Tibial nerve (tissue), 4 donors: ENCODE results near the gene IGFBP6. TPM values are rescaled to one million over a fixed set of nuclear protein-coding genes. Genes with fewer than 3 reads are reported as not detected.
A peak's percentile ranks its signal among the peaks of the same experiment; 100 is the strongest.

Experiments
- DNase-seq, 2 donors: peaks; one replicate each; pipeline ENCODE4 v3.0.0-alpha.2; 2019; ENCODE audit warnings: low spot score in 2 of 2
- H3K27ac ChIP-seq, 4 donors: fragments of 200-600 bp; sonication (generic) in 3 of 4; one replicate each; pipeline ENCODE4 v1.5.1; 2017 to 2019; ENCODE audit warnings: mild to moderate bottlenecking in 1 of 4
- H3K27me3 ChIP-seq, 2 donors: fragments of 200-600 bp; sonication (generic) in 1 of 2; one replicate each; pipeline versions ENCODE4 v1.5.1 to v1.6.0; 2017 to 2019
- H3K36me3 ChIP-seq, 3 donors: fragments of 200-600 bp; sonication (generic); one replicate each; pipeline ENCODE4 v1.5.1; 2018 to 2019
- H3K4me1 ChIP-seq, 4 donors: fragments of 200-600 bp; sonication (generic) in 3 of 4; one replicate each; pipeline ENCODE4 v1.5.1; 2017 to 2019
- H3K4me3 ChIP-seq, 4 donors: fragments of 200-600 bp; sonication (generic) in 3 of 4; one replicate each; pipeline ENCODE4 v1.5.1; 2017 to 2019; ENCODE audit warnings: mild to moderate bottlenecking in 1 of 4, moderate library complexity in 1 of 4
- H3K9me3 ChIP-seq, 4 donors: fragments of 200-600 bp; sonication (generic) in 3 of 4; one replicate each; pipeline ENCODE4 v1.5.1; 2017 to 2019
- EP300 ChIP-seq, 2 donors: sonication (generic); formaldehyde crosslinking; IDR thresholded peaks; one replicate each; pipeline ENCODE4 v1.6.1; 2017; ENCODE audit warnings: antibody characterized with exemption in 2 of 2, mild to moderate bottlenecking in 1 of 2
- POLR2A ChIP-seq, 2 donors: fragments of 450-650 bp; IDR thresholded peaks; one replicate each; pipeline ENCODE4 v1.6.1; 2017; ENCODE audit warnings: antibody characterized with exemption in 2 of 2, mild to moderate bottlenecking in 2 of 2, moderate library complexity in 2 of 2
- WGBS, 2 donors: methylation state at CpG; one replicate each; pipeline ENCODE4 v1.1.5; 2018; 5-methylcytosine and 5-hydroxymethylcytosine counted together
- total RNA-seq, 4 donors: library from RNA; depleted of rRNA; stranded (reverse); fragments of >200 nt; gene quantifications; one replicate each; pipeline ENCODE4 v1.1.0, GENCODE V29; 2016
- TF ChIP-seq, protein P1 (sequence below), 5 experiments: fragments of 200-600 bp in 3 of 5; fragments of 450-650 bp in 2 of 5; sonication (generic) in 3 of 5; IDR thresholded peaks; one replicate each; pipeline ENCODE4 v1.5.1; 2016 to 2019; ENCODE audit warnings: antibody characterized with exemption in 5 of 5, mild to moderate bottlenecking in 3 of 5, moderate library complexity in 2 of 5

IGFBP6 gene
- total RNA-seq: 1,000 to 10,000 TPM; 1,043 to 8,473 (median 5,787) TPM

DNA sequence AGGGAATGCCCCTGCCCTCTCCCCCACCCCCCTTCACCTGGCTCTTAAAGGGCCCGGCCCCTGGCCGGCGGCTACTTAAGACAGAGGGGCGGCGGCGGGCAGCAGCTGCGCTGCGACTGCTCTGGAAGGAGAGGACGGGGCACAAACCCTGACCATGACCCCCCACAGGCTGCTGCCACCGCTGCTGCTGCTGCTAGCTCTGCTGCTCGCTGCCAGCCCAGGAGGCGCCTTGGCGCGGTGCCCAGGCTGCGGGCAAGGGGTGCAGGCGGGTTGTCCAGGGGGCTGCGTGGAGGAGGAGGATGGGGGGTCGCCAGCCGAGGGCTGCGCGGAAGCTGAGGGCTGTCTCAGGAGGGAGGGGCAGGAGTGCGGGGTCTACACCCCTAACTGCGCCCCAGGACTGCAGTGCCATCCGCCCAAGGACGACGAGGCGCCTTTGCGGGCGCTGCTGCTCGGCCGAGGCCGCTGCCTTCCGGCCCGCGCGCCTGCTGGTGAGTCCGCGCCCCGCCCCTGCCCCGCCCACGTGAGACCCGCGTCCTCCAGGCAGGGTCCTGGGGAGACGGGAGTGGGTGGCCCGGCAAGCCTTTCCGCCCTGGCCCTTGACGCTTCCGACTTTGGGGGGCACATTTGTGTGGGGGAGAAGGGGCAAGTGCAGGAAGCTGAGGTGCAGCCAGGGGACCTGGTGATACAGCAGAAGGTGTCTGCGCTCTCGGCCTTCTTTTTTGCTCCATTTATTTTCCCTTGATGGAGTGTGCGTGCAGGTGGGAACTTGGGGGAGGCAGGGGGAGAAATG, at the start of gene IGFBP6:
TSS of gene IGFBP6 (plus strand) at position 104 of the 790 bp plus-strand sequence. CDS start at position 155, 51 bp downstream.
- H3K27me3 ChIP-seq: no peaks in the 10 kb centered on the region
- TF ChIP-seq POLR2A (IDR thresholded peaks at IDR 0.05): peak in 1 of 2 donors; percentile 52
- TF ChIP-seq, protein P1, sequence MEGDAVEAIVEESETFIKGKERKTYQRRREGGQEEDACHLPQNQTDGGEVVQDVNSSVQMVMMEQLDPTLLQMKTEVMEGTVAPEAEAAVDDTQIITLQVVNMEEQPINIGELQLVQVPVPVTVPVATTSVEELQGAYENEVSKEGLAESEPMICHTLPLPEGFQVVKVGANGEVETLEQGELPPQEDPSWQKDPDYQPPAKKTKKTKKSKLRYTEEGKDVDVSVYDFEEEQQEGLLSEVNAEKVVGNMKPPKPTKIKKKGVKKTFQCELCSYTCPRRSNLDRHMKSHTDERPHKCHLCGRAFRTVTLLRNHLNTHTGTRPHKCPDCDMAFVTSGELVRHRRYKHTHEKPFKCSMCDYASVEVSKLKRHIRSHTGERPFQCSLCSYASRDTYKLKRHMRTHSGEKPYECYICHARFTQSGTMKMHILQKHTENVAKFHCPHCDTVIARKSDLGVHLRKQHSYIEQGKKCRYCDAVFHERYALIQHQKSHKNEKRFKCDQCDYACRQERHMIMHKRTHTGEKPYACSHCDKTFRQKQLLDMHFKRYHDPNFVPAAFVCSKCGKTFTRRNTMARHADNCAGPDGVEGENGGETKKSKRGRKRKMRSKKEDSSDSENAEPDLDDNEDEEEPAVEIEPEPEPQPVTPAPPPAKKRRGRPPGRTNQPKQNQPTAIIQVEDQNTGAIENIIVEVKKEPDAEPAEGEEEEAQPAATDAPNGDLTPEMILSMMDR (IDR thresholded peaks at IDR 0.05): peak in 2 of 5 experiments; percentile 50 to 57
- TF ChIP-seq EP300 (IDR thresholded peaks at IDR 0.05): no peak
- 2% methylated on average over 27 to 29 of the region's 51 CpGs for WGBS, 2 donors
- peak within 1 kb of the TSS; percentile 43 to 85 (median 57) for H3K4me3 ChIP-seq
- H3K9me3 ChIP-seq: no peaks in the 10 kb centered on the region
- peaks cover 0 to 24% (median 0%) of the 10 kb centered on the region in 3 donors for H3K36me3 ChIP-seq
- DNase-seq: peak; percentile 58 to 61
- H3K27ac ChIP-seq: peak within 1 kb of the TSS; percentile 49 to 94 (median 87)
- H3K4me1 ChIP-seq: peaks cover 0 to 81% (median 32%) of the 10 kb centered on the region in 4 donors

GRCh38 chr12:53048033-53048779, 49.3 kb upstream of the IGFBP6 start:
- Histone ChIP-seq H3K4me1 (peaks cover 0 to 79% (median 61%) of the 10 kb centered on the region in 4 donors), H3K36me3 (peaks cover 0 to 9% (median 0%) of the 10 kb centered on the region in 3 donors), H3K27ac (peak overlapping the region; percentile 94 to 100 (median 97)), H3K4me3 (peak overlapping the region; percentile 54 to 89 (median 70)), H3K9me3 (no peaks in the 10 kb centered on the region), H3K27me3 (no peaks in the 10 kb centered on the region)
- 12 to 18% methylated on average over 9 to 10 of the region's 10 CpGs for WGBS, 2 donors
- DNase-seq: peak in 1 of 2 donors; percentile 31
- TF ChIP-seq EP300 (IDR thresholded peaks at IDR 0.05): no peak
- TF ChIP-seq, protein P1 (IDR thresholded peaks at IDR 0.05): peak in 2 of 5 experiments; percentile 33 to 38
- no peak for TF ChIP-seq POLR2A (IDR thresholded peaks at IDR 0.05)

GRCh38 chr12:53048780-53049401, 48.6 kb upstream of the IGFBP6 start:
- peak in 1 of 2 donors; percentile 68 for DNase-seq
- H3K4me1 ChIP-seq: peaks cover 2 to 79% (median 62%) of the 10 kb centered on the region in 4 donors

GRCh38 chr12:53049571-53050318, 47.7 kb upstream of the IGFBP6 start, which contains the start of gene TNS2:
Gene TNS2, plus strand, starts transcription at chr12:53050065. Its CDS starts 121 bp downstream, at chr12:53050186.
- H3K27ac ChIP-seq: peak within 1 kb of the TSS; percentile 94 to 100 (median 97)
- H3K4me3 ChIP-seq: peak within 1 kb of the TSS; percentile 54 to 89 (median 70)
- H3K36me3 ChIP-seq: peaks cover 0 to 9% (median 0%) of the 10 kb centered on the region in 3 donors
- peaks cover 4 to 79% (median 61%) of the 10 kb centered on the region in 4 donors for H3K4me1 ChIP-seq
- TF ChIP-seq, protein P1 (IDR thresholded peaks at IDR 0.05): no peak
- TF ChIP-seq POLR2A (IDR thresholded peaks at IDR 0.05): peak in 1 of 2 donors; percentile 68
- peak; percentile 58 to 95 for TF ChIP-seq EP300 (IDR thresholded peaks at IDR 0.05)
- WGBS, 2 donors: 5 to 9% methylated on average over 17 to 19 of the region's 20 CpGs
- no peaks in the 10 kb centered on the region for H3K27me3 ChIP-seq
- no peaks in the 10 kb centered on the region for H3K9me3 ChIP-seq
- DNase-seq: peak; percentile 87 to 90

More at GRCh38 chr12:53048780-53049401, 48.6 kb upstream of the IGFBP6 start:
- H3K4me3 ChIP-seq: peak overlapping the region; percentile 54 to 89 (median 70)
- peaks cover 0 to 9% (median 0%) of the 10 kb centered on the region in 3 donors for H3K36me3 ChIP-seq
- peak overlapping the region; percentile 94 to 100 (median 97) for H3K27ac ChIP-seq
- H3K27me3 ChIP-seq: no peaks in the 10 kb centered on the region
- no peaks in the 10 kb centered on the region for H3K9me3 ChIP-seq
- WGBS, 2 donors: 5% methylated on average over 5 to 6 of the region's 6 CpGs
- peak in 1 of 2 donors; percentile 6 for TF ChIP-seq POLR2A (IDR thresholded peaks at IDR 0.05)
- no peak for TF ChIP-seq EP300 (IDR thresholded peaks at IDR 0.05)
